MM.1S (cell line): ENCODE results near the gene RAB3IL1.

Source experiments
- DNase-seq: peaks from one replicate; pipeline ENCODE4 v3.0.0-alpha.2; 2015
- H2AFZ ChIP-seq: fragments of 300-600 bp; sonication (generic); 2 replicates; pipeline ENCODE4 v1.6.0; 2016; ENCODE audit warnings: antibody characterized with exemption, low read length
- H3F3A ChIP-seq: fragments of 300-600 bp; sonication (generic); 2 replicates; pipeline ENCODE4 v1.6.1; 2016; ENCODE audit warnings: mild to moderate bottlenecking, antibody characterized with exemption, low read length, moderate library complexity, mixed read lengths; ENCODE audit not compliant: insufficient read depth
- H3K27ac ChIP-seq: fragments of 300-600 bp; sonication (generic); 2 replicates; pipeline ENCODE4 v1.5.1; 2016; ENCODE audit warnings: mild to moderate bottlenecking, low read length
- H3K27me3 ChIP-seq: fragments of 300-600 bp; sonication (generic); replicated peaks from 2 replicates; pipeline ENCODE4 v1.6.0; 2016; ENCODE audit warnings: low read length; ENCODE audit not compliant: insufficient read depth
- H3K36me3 ChIP-seq: fragments of 300-600 bp; sonication (generic); replicated peaks from 2 replicates; pipeline ENCODE4 v1.6.1; 2016; ENCODE audit warnings: mild to moderate bottlenecking, low read length, mixed read lengths; ENCODE audit not compliant: insufficient read depth
- H3K4me1 ChIP-seq: fragments of 300-600 bp; sonication (generic); 2 replicates; pipeline ENCODE4 v1.6.1; 2016; ENCODE audit warnings: low read length, mixed read lengths
- H3K4me2 ChIP-seq: fragments of 300-600 bp; sonication (generic); 2 replicates; pipeline ENCODE4 v1.6.0; 2016; ENCODE audit warnings: low read depth, low read length
- H3K4me3 ChIP-seq: fragments of 300-600 bp; sonication (generic); 2 replicates; pipeline ENCODE4 v1.5.1; 2016; ENCODE audit warnings: low read length, mixed read lengths
- H3K79me2 ChIP-seq: fragments of 300-600 bp; sonication (generic); 2 replicates; pipeline ENCODE4 v1.6.1; 2016; ENCODE audit warnings: mixed run types, low read length, mixed read lengths
- H3K9ac ChIP-seq: fragments of 300-600 bp; sonication (generic); 2 replicates; pipeline ENCODE4 v1.6.1; 2016; ENCODE audit warnings: low read length, mixed read lengths
- H3K9me2 ChIP-seq: fragments of 300-600 bp; sonication (generic); replicated peaks from 2 replicates; pipeline ENCODE4 v1.6.1; 2016; ENCODE audit warnings: mild to moderate bottlenecking, low read length, mixed read lengths; ENCODE audit not compliant: insufficient read depth
- H3K9me3 ChIP-seq: fragments of 300-600 bp; sonication (generic); replicated peaks from 2 replicates; pipeline ENCODE4 v1.6.1; 2016; ENCODE audit warnings: mild to moderate bottlenecking, low read length, mixed read lengths; ENCODE audit not compliant: insufficient read depth
- H4K20me1 ChIP-seq: fragments of 300-600 bp; sonication (generic); 2 replicates; pipeline ENCODE4 v1.6.1; 2016; ENCODE audit warnings: mild to moderate bottlenecking, low read length, moderate library complexity, mixed read lengths; ENCODE audit not compliant: insufficient read depth
- CTCF ChIP-seq: fragments of 300-600 bp; sonication (generic); IDR thresholded peaks from 2 replicates; pipeline ENCODE4 v1.5.1; 2016; ENCODE audit warnings: antibody characterized with exemption, low read length, mixed read lengths
- EZH2 ChIP-seq: fragments of 300-600 bp; sonication (generic); optimal IDR thresholded peaks from 2 replicates; pipeline ENCODE3; 2017; ENCODE audit warnings: low read depth, mild to moderate bottlenecking, antibody characterized with exemption, low read length, mixed read lengths
- EZH2phosphoT487 ChIP-seq: fragments of 300-600 bp; sonication (generic); IDR thresholded peaks from 2 replicates; pipeline ENCODE4 v1.6.1; 2018; ENCODE audit warnings: antibody characterized with exemption, low read length

Gene RAB3IL1

GRCh38 chr11:61913699-61914395, 3.5 kb downstream of the RAB3IL1 start:
- Histone ChIP-seq H3K27ac (no peak overlapping the region), H2AFZ (no peak overlapping the region), H3K9ac (no peak overlapping the region), H3K9me2 (no peaks in the 10 kb centered on the region), H3K4me2 (no peak overlapping the region), H3K79me2 (no peaks in the 10 kb centered on the region), H3K4me1 (peaks cover 2% of the 10 kb centered on the region), H3F3A (no peaks in the 10 kb centered on the region), H3K4me3 (no peak overlapping the region), H4K20me1 (no peaks in the 10 kb centered on the region), H3K27me3 (peaks cover 38% of the 10 kb centered on the region), H3K36me3 (no peaks in the 10 kb centered on the region), H3K9me3 (no peaks in the 10 kb centered on the region)
- DNase-seq = no peak
- TF ChIP-seq EZH2phosphoT487 (no peak), CTCF (no peak), EZH2 (no peak)

GRCh38 chr11:61912991-61913698, 4.2 kb downstream of the RAB3IL1 start:
- no peaks in the 10 kb centered on the region for H3K36me3 ChIP-seq
- no peak overlapping the region for H3K9ac ChIP-seq
- H3K4me3 ChIP-seq = no peak overlapping the region
- H3K27ac ChIP-seq = no peak overlapping the region
- H3K9me3 ChIP-seq = no peaks in the 10 kb centered on the region
- H3K27me3 ChIP-seq = peaks cover 31% of the 10 kb centered on the region
- TF ChIP-seq EZH2 (no peak), CTCF (no peak), EZH2phosphoT487 (no peak)
- H3K9me2 ChIP-seq = no peaks in the 10 kb centered on the region
- H4K20me1 ChIP-seq = no peaks in the 10 kb centered on the region
- no peak overlapping the region for H2AFZ ChIP-seq
- no peaks in the 10 kb centered on the region for H3F3A ChIP-seq
- no peak for DNase-seq
- H3K4me1 ChIP-seq = peaks cover 7% of the 10 kb centered on the region
- no peaks in the 10 kb centered on the region for H3K79me2 ChIP-seq
- no peak overlapping the region for H3K4me2 ChIP-seq

- Histone ChIP-seq H3K4me2 (no peak overlapping the region), H3K9me2 (no peaks in the 10 kb centered on the region), H3K4me3 (no peak overlapping the region), H3K36me3 (no peaks in the 10 kb centered on the region), H3K27me3 (peaks cover 25% of the 10 kb centered on the region), H3F3A (no peaks in the 10 kb centered on the region), H3K9ac (no peak overlapping the region), H3K79me2 (no peaks in the 10 kb centered on the region), H2AFZ (no peak overlapping the region), H3K9me3 (no peaks in the 10 kb centered on the region), H3K4me1 (peaks cover 7% of the 10 kb centered on the region), H3K27ac (no peak overlapping the region), H4K20me1 (no peaks in the 10 kb centered on the region)
- no peak for TF ChIP-seq EZH2
- no peak for TF ChIP-seq EZH2phosphoT487
- TF ChIP-seq CTCF = no peak
- DNase-seq = no peak
Measured at GRCh38 chr11:61912530-61912898, 4.9 kb downstream of the RAB3IL1 start.
